ENCODE results near the gene KCNK5.

Gene KCNK5

GRCh38 chr6:39250507-39250906, 21.2 kb upstream of the KCNK5 start:
- TF ChIP-seq CTCF (IDR thresholded peaks at IDR 0.05; ENCODE audit: low read depth, low read length) (no peak), MAX (IDR thresholded peaks at IDR 0.05; ENCODE audit: low read depth, low read length) (no peak), POLR2A (IDR thresholded peaks at IDR 0.05; ENCODE audit: extremely low read depth, insufficient read length) (no peak), MYC (IDR thresholded peaks at IDR 0.05; ENCODE audit: low read depth, low read length) (no peak)
- DNase-seq (ENCODE audit: low read depth) = no peak
- H3K4me3 ChIP-seq (ENCODE audit: low read depth, low read length) = no peak overlapping the region

GRCh38 chr6:39249278-39249677, 20.0 kb upstream of the KCNK5 start:
- H3K4me3 ChIP-seq (ENCODE audit: low read depth, low read length) = no peak overlapping the region
- TF ChIP-seq MYC (IDR thresholded peaks at IDR 0.05; ENCODE audit: low read depth, low read length) (no peak), POLR2A (IDR thresholded peaks at IDR 0.05; ENCODE audit: extremely low read depth, insufficient read length) (no peak), CTCF (IDR thresholded peaks at IDR 0.05; ENCODE audit: low read depth, low read length) (no peak), MAX (IDR thresholded peaks at IDR 0.05; ENCODE audit: low read depth, low read length) (no peak)
- DNase-seq (ENCODE audit: low read depth) = no peak

- H3K4me3 ChIP-seq (ENCODE audit: low read depth, low read length) = no peak overlapping the region
- DNase-seq (ENCODE audit: low read depth) = no peak
- TF ChIP-seq MAX (IDR thresholded peaks at IDR 0.05; ENCODE audit: low read depth, low read length) = no peak
- TF ChIP-seq CTCF (IDR thresholded peaks at IDR 0.05; ENCODE audit: low read depth, low read length) = no peak
- TF ChIP-seq POLR2A (IDR thresholded peaks at IDR 0.05; ENCODE audit: extremely low read depth, insufficient read length) = no peak
- TF ChIP-seq MYC (IDR thresholded peaks at IDR 0.05; ENCODE audit: low read depth, low read length) = no peak
These were observed 18.5 kb upstream of the KCNK5 start for GRCh38 chr6:39247667-39248194.

GRCh38 chr6:39243809-39244208, 14.5 kb upstream of the KCNK5 start:
- no peak overlapping the region for H3K4me3 ChIP-seq (ENCODE audit: low read depth, low read length)
- TF ChIP-seq CTCF (IDR thresholded peaks at IDR 0.05; ENCODE audit: low read depth, low read length) (no peak), POLR2A (IDR thresholded peaks at IDR 0.05; ENCODE audit: extremely low read depth, insufficient read length) (no peak), MYC (IDR thresholded peaks at IDR 0.05; ENCODE audit: low read depth, low read length) (no peak), MAX (IDR thresholded peaks at IDR 0.05; ENCODE audit: low read depth, low read length) (no peak)
- no peak for DNase-seq (ENCODE audit: low read depth)

- no peak for DNase-seq (ENCODE audit: low read depth)
- no peak for TF ChIP-seq POLR2A (IDR thresholded peaks at IDR 0.05; ENCODE audit: extremely low read depth, insufficient read length)
- no peak overlapping the region for H3K4me3 ChIP-seq (ENCODE audit: low read depth, low read length)
These were observed 11.0 kb upstream of the KCNK5 start for GRCh38 chr6:39240155-39240757.

- DNase-seq (ENCODE audit: low read depth) = no peak
- TF ChIP-seq POLR2A (IDR thresholded peaks at IDR 0.05; ENCODE audit: extremely low read depth, insufficient read length) (no peak), CTCF (IDR thresholded peaks at IDR 0.05; ENCODE audit: low read depth, low read length) (no peak), MYC (IDR thresholded peaks at IDR 0.05; ENCODE audit: low read depth, low read length) (no peak), MAX (IDR thresholded peaks at IDR 0.05; ENCODE audit: low read depth, low read length) (no peak)
- no peak overlapping the region for H3K4me3 ChIP-seq (ENCODE audit: low read depth, low read length)
These were observed 10.4 kb upstream of the KCNK5 start for GRCh38 chr6:39239527-39240154.

Data from NB4 (cell line).